ENCODE results near the gene STXBP5. TPM values are rescaled to one million over a fixed set of nuclear protein-coding genes. Genes with fewer than 3 reads are reported as not detected.

The STXBP5 gene
- total RNA-seq, 1 experiment from 2014 or later, result 11.6 TPM

DNA sequence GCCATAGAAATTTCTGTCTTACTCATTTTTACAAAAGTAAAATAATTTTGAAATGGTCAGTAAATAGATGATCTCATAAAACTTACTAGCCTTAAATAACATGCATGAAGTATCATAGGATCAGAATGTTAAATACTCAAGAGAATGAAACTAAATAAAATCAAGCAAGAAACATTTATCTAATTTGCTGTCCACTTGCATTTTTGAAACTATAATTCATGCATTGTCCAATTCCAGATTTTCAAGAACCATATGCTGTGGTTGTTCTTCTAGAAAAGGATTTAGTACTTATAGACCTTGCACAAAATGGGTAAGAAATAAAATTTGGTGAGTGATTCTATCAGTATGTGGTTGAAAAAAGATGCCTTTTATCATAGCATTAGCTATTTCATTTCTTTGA lies 107.0 kb downstream of the STXBP5 start:
- H3K27me3 ChIP-seq (ENCODE audit: insufficient read depth, low read length), result no peaks in the 10 kb centered on the region
- H3K4me2 ChIP-seq (ENCODE audit: insufficient read depth, insufficient read length, low read length), result no peak overlapping the region
- no peak overlapping the region for H3K27ac Mint-ChIP-seq
- no peak overlapping the region for H3K14ac ChIP-seq (ENCODE audit: insufficient read depth, low read length)
- H2BK120ac ChIP-seq (ENCODE audit: low read depth, low read length, poor library complexity, severe bottlenecking), result no peak overlapping the region
- no peak overlapping the region for H4K91ac ChIP-seq (ENCODE audit: insufficient read length, low read depth, low read length)
- H3K79me2 ChIP-seq (ENCODE audit: insufficient read depth, low read length), result no peaks in the 10 kb centered on the region
- peaks cover under 1 to 10% (median 7%) of the 10 kb centered on the region in 3 experiments; a peak in 4 of 7 replicates for H3K36me3 Mint-ChIP-seq (ENCODE audit: insufficient read depth in 1 of 3, low read depth in 3 of 3)
- no peak overlapping the region for H2AFZ ChIP-seq (ENCODE audit: low read length)
- H3K27me3 Mint-ChIP-seq (ENCODE audit: low read depth), result no peaks in the 10 kb centered on the region
- no peak overlapping the region for H2BK12ac ChIP-seq (ENCODE audit: insufficient read length, low read depth, low read length)
- H3K56ac ChIP-seq (ENCODE audit: insufficient read length, low read depth, low read length), result no peak overlapping the region
- H2BK20ac ChIP-seq (ENCODE audit: low read depth, low read length, poor library complexity, severe bottlenecking), result no peak overlapping the region
- H3K79me1 ChIP-seq (ENCODE audit: insufficient read depth, low read depth, low read length, poor library complexity, severe bottlenecking), result no peaks in the 10 kb centered on the region
- H3K18ac ChIP-seq (ENCODE audit: insufficient read length, low read depth, low read length), result no peak overlapping the region
- no peaks in the 10 kb centered on the region for H3K23me2 ChIP-seq (ENCODE audit: insufficient read length, low read depth, low read length, poor library complexity, severe bottlenecking)
- no peak overlapping the region for H3T11ph ChIP-seq (ENCODE audit: low read length)
- no peak overlapping the region for H2BK5ac ChIP-seq (ENCODE audit: insufficient read length, low read length)
- H4K20me1 ChIP-seq (ENCODE audit: control insufficient read depth, insufficient read depth, insufficient read length), result no peaks in the 10 kb centered on the region
- H2AK5ac ChIP-seq (ENCODE audit: insufficient read length, low read length), result no peak overlapping the region
- H3K4me3 Mint-ChIP-seq, result no peak overlapping the region
- H3K4me1 ChIP-seq (ENCODE audit: insufficient read depth, low read length), result peaks cover 3% of the 10 kb centered on the region; the same call in 1 of the 2 replicates
- H3K23ac ChIP-seq (ENCODE audit: insufficient read length, low read depth, low read length), result no peak overlapping the region
- H4K5ac ChIP-seq (ENCODE audit: insufficient read length, low read depth, low read length), result no peak overlapping the region
- no peak overlapping the region for H3K27ac ChIP-seq (ENCODE audit: insufficient read length, low read depth, low read length)
- H3K4ac ChIP-seq (ENCODE audit: low read depth, low read length), result no peak overlapping the region
- peaks cover 11 to 13% of the 10 kb centered on the region in 2 experiments for H3K4me1 Mint-ChIP-seq
- no peaks in the 10 kb centered on the region for H3K9me3 Mint-ChIP-seq
- DNase-seq, result no peak
- H4K8ac ChIP-seq (replicated peaks; ENCODE audit: insufficient read length, low read depth, low read length), result no peak overlapping the region
- no peak overlapping the region for H2BK15ac ChIP-seq (ENCODE audit: low read depth, low read length)
- H3K9me3 ChIP-seq (ENCODE audit: control insufficient read depth, low read depth, low read length), result no peaks in the 10 kb centered on the region
- TF ChIP-seq CTCF (conservative IDR thresholded peaks at IDR 0.05), result no peak
- H3K9ac ChIP-seq (ENCODE audit: extremely low read depth, insufficient read length, low read length), result no peak overlapping the region

All from H9 (cell line).